K562 (cell line): Measurements from ENCODE around the gene WDR3. TPM values are rescaled to one million over a fixed set of nuclear protein-coding genes. Genes with fewer than 3 reads are reported as not detected.

Experiments
- ARID2 ChIP-seq: fragments of 450-650 bp; IDR thresholded peaks from 2 replicates; pipeline ENCODE4 v1.6.1; 2017; ENCODE audit warnings: antibody characterized with exemption, mild to moderate bottlenecking
- CEBPG ChIP-seq, 3 experiments: fragments of 200-800 bp in 1 of 3; sonication (Bioruptor generic) in 1 of 3; sonication (generic) in 1 of 3; formaldehyde crosslinking in 1 of 3; IDR thresholded peaks in 2 of 3; conservative IDR thresholded peaks in 1 of 3; 2 replicates each; pipeline versions ENCODE4 v1.6.1 to v1.8.0; 2016 to 2022; ENCODE audit warnings: missing compliant biosample characterization in 2 of 3, missing genetic modification characterization in 2 of 3, mild to moderate bottlenecking in 1 of 3, missing genetic modification reagents in 1 of 3
- CREB1 ChIP-seq, 2 experiments: sonication (generic) in 1 of 2; formaldehyde crosslinking in 1 of 2; IDR thresholded peaks; 2 replicates each; pipeline versions ENCODE4 v1.6.1 to v1.8.0; 2012 to 2022; ENCODE audit warnings: inconsistent platforms in 1 of 2, mild to moderate bottlenecking in 1 of 2, missing genetic modification reagents in 1 of 2, moderate library complexity in 1 of 2
- ERF ChIP-seq: fragments of 450-650 bp; formaldehyde crosslinking; IDR thresholded peaks from 2 replicates; pipeline ENCODE4 v1.4.0; 2020; ENCODE audit warnings: mild to moderate bottlenecking, mixed read lengths
- ESRRA ChIP-seq: fragments of 450-650 bp; IDR thresholded peaks from 2 replicates; pipeline ENCODE4 v1.6.1; 2014; ENCODE audit warnings: low read depth, mild to moderate bottlenecking, moderate library complexity, borderline replicate concordance
- HNRNPLL ChIP-seq: fragments of 200-400 bp; formaldehyde crosslinking; IDR thresholded peaks from 2 replicates; pipeline ENCODE4 v1.6.1; 2017; ENCODE audit warnings: low read length, low read depth, mild to moderate bottlenecking; ENCODE audit not compliant: poor library complexity, severe bottlenecking
- ILK ChIP-seq: fragments of 450-650 bp; IDR thresholded peaks from 2 replicates; pipeline ENCODE4 v1.6.1; 2016; ENCODE audit warnings: missing genetic modification characterization, low read depth, mild to moderate bottlenecking, missing compliant biosample characterization, moderate library complexity, borderline replicate concordance
- KLF10 ChIP-seq: fragments of 250-450 bp; sonication (Bioruptor Pico); IDR thresholded peaks from 2 replicates; pipeline ENCODE4 v1.6.1; 2021; ENCODE audit warnings: matching md5 sums
- MAFK ChIP-seq: IDR thresholded peaks from 2 replicates; pipeline ENCODE4 v1.6.1; 2011; ENCODE audit warnings: low read length, improper control_type of control experiment
- RBM17 ChIP-seq: fragments of 200-400 bp; formaldehyde crosslinking; IDR thresholded peaks from 2 replicates; pipeline ENCODE4 v1.6.1; 2017; ENCODE audit warnings: low read depth, mild to moderate bottlenecking, low read length, borderline replicate concordance
- TSC22D4 ChIP-seq: fragments of 450-650 bp; IDR thresholded peaks from 2 replicates; pipeline ENCODE4 v1.6.1; 2016; ENCODE audit warnings: missing genetic modification characterization, missing biosample characterization, control low read depth
- U2AF2 ChIP-seq: fragments of 200-400 bp; formaldehyde crosslinking; optimal IDR thresholded peaks from 2 replicates; pipeline ENCODE3; 2017; ENCODE audit warnings: low read depth, mild to moderate bottlenecking, low read length
- ZNF3 ChIP-seq: fragments of 250-450 bp; sonication (Bioruptor Pico); IDR thresholded peaks from 2 replicates; pipeline ENCODE4 v1.5.0; 2021; ENCODE audit warnings: mild to moderate bottlenecking, moderate library complexity
- polyA plus RNA-seq, 8 experiments: library from polyadenylated mRNA; depleted of rRNA in 4 of 8; stranded (reverse) in 5 of 8; unstranded in 3 of 8; fragments of >200 nt; fragmentation: Nextera tagmentation in 2 of 8; fragmentation: Illumina TruSeq in 1 of 8; extraction: Ambion mirVana in 2 of 8; extraction: Trizol in 1 of 8; gene quantifications; 2 replicates each; pipeline versions ENCODE4 v1.2.1 to v1.2.3, GENCODE V29; 2011 to 2014; ENCODE audit warnings: inconsistent platforms in 1 of 8, missing spikeins in 1 of 8
- total RNA-seq, 7 experiments: library from RNA; depleted of rRNA in 6 of 7; stranded (reverse); fragments of >200 nt in 6 of 7; fragmentation: Illumina TruSeq in 2 of 7; extraction: Trizol in 2 of 7; gene quantifications; 2 replicates each; pipeline versions ENCODE4 v1.2.1 to v1.2.3, GENCODE V29; 2011 to 2021; ENCODE audit warnings: low replicate concordance in 1 of 7
- TF ChIP-seq, protein P1 (sequence below): fragments of 450-650 bp; IDR thresholded peaks from 2 replicates; pipeline ENCODE4 v1.6.1; 2016
- TF ChIP-seq, protein P2 (sequence below), 2 experiments: fragments of 450-650 bp; conservative IDR thresholded peaks; 2 replicates each; pipeline ENCODE4 v1.6.1; 2017; ENCODE audit warnings: mild to moderate bottlenecking in 2 of 2, moderate library complexity in 2 of 2
- TF ChIP-seq, protein P3 (sequence below), 2 experiments: fragments of 450-650 bp; IDR thresholded peaks; 2 replicates each; pipeline ENCODE4 v1.6.1; 2018; ENCODE audit warnings: mild to moderate bottlenecking in 2 of 2, low read depth in 1 of 2; ENCODE audit not compliant: partially characterized antibody in 2 of 2
- TF ChIP-seq, protein P4 (sequence below): fragments of 200-800 bp; sonication (Bioruptor generic); IDR thresholded peaks from 2 replicates; pipeline ENCODE4 v1.6.1; 2017; ENCODE audit warnings: missing genetic modification characterization, missing compliant biosample characterization

The WDR3 gene
- total and polyA plus RNA-seq, 9 of the 15 experiments (the other 6 are each of a cell fraction or from before 2014, with no cell fraction given) = 40.6 to 122 (median 76.5) TPM

DNA sequence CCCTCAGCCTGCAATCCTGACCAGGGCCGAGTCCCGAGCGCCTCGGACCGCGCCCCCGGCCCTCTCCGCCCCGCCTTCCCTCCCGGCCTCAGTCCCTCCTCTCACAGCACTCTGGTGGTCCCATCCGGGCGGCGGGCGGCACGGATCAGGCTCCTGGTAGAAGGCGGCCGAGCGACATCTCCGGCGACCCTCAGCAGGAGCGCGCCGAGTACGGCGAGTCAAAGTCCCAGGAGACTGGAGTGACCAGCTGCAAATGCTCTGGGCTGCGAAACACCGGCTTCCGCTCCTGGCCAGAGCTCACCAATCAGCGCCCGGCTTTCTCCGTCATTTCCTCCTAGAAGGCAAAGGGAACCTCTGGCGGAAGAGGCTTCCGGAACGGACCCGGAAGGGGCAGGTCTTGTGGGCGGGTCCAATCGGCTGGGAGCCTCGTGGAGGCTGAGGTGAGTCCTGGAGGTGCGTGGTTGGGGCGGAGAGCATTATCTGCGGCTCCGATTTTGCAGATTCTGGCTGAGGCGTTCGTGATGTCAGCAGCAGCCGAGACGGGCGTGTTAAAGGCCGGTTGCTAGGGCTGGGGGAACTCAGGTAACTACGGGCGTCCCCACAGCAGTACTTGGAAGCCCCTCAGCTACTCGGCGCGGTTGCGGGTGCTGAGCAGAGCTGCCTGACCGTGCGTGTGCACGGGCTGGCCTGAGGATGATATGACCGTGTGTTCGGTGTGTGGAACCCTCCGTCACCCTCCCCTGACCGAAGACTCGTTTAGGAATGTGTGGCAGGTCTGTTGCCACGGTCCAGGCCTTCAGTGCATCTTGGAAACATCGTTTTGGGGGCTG, at the start of gene WDR3, which contains the start of gene GDAP2 (continued):
- no peak for TF ChIP-seq CEBPG (CRISPR knock-in tag; IDR thresholded peaks at IDR 0.05)
- no peak for TF ChIP-seq CEBPG (tag; conservative IDR thresholded peaks at IDR 0.05 in 1 of 2, IDR thresholded peaks at IDR 0.05 in 1 of 2)
- TF ChIP-seq CREB1 (IDR thresholded peaks at IDR 0.05) = peak; percentile 86
- TF ChIP-seq CREB1 (CRISPR knock-in tag; IDR thresholded peaks at IDR 0.05) = peak; percentile 85
- TF ChIP-seq, protein P1, sequence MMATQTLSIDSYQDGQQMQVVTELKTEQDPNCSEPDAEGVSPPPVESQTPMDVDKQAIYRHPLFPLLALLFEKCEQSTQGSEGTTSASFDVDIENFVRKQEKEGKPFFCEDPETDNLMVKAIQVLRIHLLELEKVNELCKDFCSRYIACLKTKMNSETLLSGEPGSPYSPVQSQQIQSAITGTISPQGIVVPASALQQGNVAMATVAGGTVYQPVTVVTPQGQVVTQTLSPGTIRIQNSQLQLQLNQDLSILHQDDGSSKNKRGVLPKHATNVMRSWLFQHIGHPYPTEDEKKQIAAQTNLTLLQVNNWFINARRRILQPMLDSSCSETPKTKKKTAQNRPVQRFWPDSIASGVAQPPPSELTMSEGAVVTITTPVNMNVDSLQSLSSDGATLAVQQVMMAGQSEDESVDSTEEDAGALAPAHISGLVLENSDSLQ = peak; percentile 36; the same call in 1 of the 2 replicates
- TF ChIP-seq, protein P2, sequence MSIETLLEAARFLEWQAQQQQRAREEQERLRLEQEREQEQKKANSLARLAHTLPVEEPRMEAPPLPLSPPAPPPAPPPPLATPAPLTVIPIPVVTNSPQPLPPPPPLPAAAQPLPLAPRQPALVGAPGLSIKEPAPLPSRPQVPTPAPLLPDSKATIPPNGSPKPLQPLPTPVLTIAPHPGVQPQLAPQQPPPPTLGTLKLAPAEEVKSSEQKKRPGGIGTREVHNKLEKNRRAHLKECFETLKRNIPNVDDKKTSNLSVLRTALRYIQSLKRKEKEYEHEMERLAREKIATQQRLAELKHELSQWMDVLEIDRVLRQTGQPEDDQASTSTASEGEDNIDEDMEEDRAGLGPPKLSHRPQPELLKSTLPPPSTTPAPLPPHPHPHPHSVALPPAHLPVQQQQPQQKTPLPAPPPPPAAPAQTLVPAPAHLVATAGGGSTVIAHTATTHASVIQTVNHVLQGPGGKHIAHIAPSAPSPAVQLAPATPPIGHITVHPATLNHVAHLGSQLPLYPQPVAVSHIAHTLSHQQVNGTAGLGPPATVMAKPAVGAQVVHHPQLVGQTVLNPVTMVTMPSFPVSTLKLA (conservative IDR thresholded peaks at IDR 0.05) = peak; percentile 97 to 99
- no peak for TF ChIP-seq TSC22D4 (tag)
- 0 out of 2 replicates have a peak, but pooled peaks have one; percentile 23 for TF ChIP-seq ARID2
- TF ChIP-seq ILK (tag) = no peak
- TF ChIP-seq RBM17 = no peak
- TF ChIP-seq ERF (CRISPR knock-in tag) = no peak
- TF ChIP-seq, protein P3, sequence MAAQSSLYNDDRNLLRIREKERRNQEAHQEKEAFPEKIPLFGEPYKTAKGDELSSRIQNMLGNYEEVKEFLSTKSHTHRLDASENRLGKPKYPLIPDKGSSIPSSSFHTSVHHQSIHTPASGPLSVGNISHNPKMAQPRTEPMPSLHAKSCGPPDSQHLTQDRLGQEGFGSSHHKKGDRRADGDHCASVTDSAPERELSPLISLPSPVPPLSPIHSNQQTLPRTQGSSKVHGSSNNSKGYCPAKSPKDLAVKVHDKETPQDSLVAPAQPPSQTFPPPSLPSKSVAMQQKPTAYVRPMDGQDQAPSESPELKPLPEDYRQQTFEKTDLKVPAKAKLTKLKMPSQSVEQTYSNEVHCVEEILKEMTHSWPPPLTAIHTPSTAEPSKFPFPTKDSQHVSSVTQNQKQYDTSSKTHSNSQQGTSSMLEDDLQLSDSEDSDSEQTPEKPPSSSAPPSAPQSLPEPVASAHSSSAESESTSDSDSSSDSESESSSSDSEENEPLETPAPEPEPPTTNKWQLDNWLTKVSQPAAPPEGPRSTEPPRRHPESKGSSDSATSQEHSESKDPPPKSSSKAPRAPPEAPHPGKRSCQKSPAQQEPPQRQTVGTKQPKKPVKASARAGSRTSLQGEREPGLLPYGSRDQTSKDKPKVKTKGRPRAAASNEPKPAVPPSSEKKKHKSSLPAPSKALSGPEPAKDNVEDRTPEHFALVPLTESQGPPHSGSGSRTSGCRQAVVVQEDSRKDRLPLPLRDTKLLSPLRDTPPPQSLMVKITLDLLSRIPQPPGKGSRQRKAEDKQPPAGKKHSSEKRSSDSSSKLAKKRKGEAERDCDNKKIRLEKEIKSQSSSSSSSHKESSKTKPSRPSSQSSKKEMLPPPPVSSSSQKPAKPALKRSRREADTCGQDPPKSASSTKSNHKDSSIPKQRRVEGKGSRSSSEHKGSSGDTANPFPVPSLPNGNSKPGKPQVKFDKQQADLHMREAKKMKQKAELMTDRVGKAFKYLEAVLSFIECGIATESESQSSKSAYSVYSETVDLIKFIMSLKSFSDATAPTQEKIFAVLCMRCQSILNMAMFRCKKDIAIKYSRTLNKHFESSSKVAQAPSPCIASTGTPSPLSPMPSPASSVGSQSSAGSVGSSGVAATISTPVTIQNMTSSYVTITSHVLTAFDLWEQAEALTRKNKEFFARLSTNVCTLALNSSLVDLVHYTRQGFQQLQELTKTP (IDR thresholded peaks at IDR 0.05; ENCODE audit: low read depth in 1 of 2, partially characterized antibody in 2 of 2) = no peak
- peak; percentile 60 for TF ChIP-seq HNRNPLL
- TF ChIP-seq ZNF3 (CRISPR knock-in tag) = no peak
- TF ChIP-seq U2AF2 = no peak
- TF ChIP-seq ESRRA = no peak; the same call in 1 of the 2 replicates
- 0 out of 2 replicates have a peak, but pooled peaks have one; percentile 10 for TF ChIP-seq MAFK
- TF ChIP-seq, protein P4, sequence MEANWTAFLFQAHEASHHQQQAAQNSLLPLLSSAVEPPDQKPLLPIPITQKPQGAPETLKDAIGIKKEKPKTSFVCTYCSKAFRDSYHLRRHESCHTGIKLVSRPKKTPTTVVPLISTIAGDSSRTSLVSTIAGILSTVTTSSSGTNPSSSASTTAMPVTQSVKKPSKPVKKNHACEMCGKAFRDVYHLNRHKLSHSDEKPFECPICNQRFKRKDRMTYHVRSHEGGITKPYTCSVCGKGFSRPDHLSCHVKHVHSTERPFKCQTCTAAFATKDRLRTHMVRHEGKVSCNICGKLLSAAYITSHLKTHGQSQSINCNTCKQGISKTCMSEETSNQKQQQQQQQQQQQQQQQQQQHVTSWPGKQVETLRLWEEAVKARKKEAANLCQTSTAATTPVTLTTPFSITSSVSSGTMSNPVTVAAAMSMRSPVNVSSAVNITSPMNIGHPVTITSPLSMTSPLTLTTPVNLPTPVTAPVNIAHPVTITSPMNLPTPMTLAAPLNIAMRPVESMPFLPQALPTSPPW = peak; percentile 61
- no peak for TF ChIP-seq KLF10 (CRISPR knock-in tag)
